ENCODE results near the gene ITFG2.

GRCh38 chr12:2792671-2793500 lies 19.6 kb upstream of the ITFG2 start:
- TF ChIP-seq, protein P1, sequence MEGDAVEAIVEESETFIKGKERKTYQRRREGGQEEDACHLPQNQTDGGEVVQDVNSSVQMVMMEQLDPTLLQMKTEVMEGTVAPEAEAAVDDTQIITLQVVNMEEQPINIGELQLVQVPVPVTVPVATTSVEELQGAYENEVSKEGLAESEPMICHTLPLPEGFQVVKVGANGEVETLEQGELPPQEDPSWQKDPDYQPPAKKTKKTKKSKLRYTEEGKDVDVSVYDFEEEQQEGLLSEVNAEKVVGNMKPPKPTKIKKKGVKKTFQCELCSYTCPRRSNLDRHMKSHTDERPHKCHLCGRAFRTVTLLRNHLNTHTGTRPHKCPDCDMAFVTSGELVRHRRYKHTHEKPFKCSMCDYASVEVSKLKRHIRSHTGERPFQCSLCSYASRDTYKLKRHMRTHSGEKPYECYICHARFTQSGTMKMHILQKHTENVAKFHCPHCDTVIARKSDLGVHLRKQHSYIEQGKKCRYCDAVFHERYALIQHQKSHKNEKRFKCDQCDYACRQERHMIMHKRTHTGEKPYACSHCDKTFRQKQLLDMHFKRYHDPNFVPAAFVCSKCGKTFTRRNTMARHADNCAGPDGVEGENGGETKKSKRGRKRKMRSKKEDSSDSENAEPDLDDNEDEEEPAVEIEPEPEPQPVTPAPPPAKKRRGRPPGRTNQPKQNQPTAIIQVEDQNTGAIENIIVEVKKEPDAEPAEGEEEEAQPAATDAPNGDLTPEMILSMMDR (IDR thresholded peaks at IDR 0.05), result no peak
- TF ChIP-seq POLR2A (IDR thresholded peaks at IDR 0.05), result no peak

Measured in lower leg skin (tissue), 3 donors.